IPS-NIHi11 (cell line): ENCODE results near the gene BHLHA9.
A peak's percentile ranks its signal among the peaks of the same experiment; 100 is the strongest.

Experiments used
- DNase-seq: peaks from one replicate; pipeline ENCODE4 v3.0.0; 2012; ENCODE audit warnings: mixed read lengths, low spot score

BHLHA9 gene

GRCh38 chr17:1256699-1257098 lies 13.5 kb upstream of the BHLHA9 start:
- no peak for DNase-seq

- DNase-seq: peak; percentile 29
Measured at GRCh38 chr17:1260086-1260769, 10.0 kb upstream of the BHLHA9 start.

- DNase-seq: no peak
Measured at GRCh38 chr17:1260770-1261161, 9.5 kb upstream of the BHLHA9 start.

- no peak for DNase-seq
Measured at GRCh38 chr17:1264196-1264595, 6.0 kb upstream of the BHLHA9 start.

GRCh38 chr17:1267471-1267943 lies 2.7 kb upstream of the BHLHA9 start:
- DNase-seq: no peak

GRCh38 chr17:1271030-1271423 lies 783 bp downstream of the BHLHA9 start:
- no peak for DNase-seq

- no peak for DNase-seq
Measured at GRCh38 chr17:1271441-1271840, 1.2 kb downstream of the BHLHA9 start.

GRCh38 chr17:1272701-1273100 lies 2.5 kb downstream of the BHLHA9 start:
- DNase-seq: no peak

GRCh38 chr17:1273492-1274244 lies 3.4 kb downstream of the BHLHA9 start:
- DNase-seq: no peak

GRCh38 chr17:1274245-1274608 lies 4.0 kb downstream of the BHLHA9 start:
- no peak for DNase-seq

GRCh38 chr17:1275205-1275961 lies 5.1 kb downstream of the BHLHA9 start:
- DNase-seq: no peak

- DNase-seq: peak; percentile 88
Measured at GRCh38 chr17:1275962-1276736, 5.9 kb downstream of the BHLHA9 start.

- no peak for DNase-seq
Measured at GRCh38 chr17:1280652-1281051, 10.4 kb downstream of the BHLHA9 start.

GRCh38 chr17:1286379-1287106 lies 16.3 kb downstream of the BHLHA9 start:
- DNase-seq: no peak

- no peak for DNase-seq
Measured at GRCh38 chr17:1289695-1290094, 19.5 kb downstream of the BHLHA9 start.

- DNase-seq: no peak
Measured at GRCh38 chr17:1290676-1291075, 20.4 kb downstream of the BHLHA9 start.

GRCh38 chr17:1294157-1294717 lies 24.0 kb downstream of the BHLHA9 start:
- DNase-seq: no peak

GRCh38 chr17:1298606-1299005 lies 28.4 kb downstream of the BHLHA9 start:
- peak; percentile 86 for DNase-seq

- no peak for DNase-seq
Measured at GRCh38 chr17:1299552-1300370, 29.5 kb downstream of the BHLHA9 start.

GRCh38 chr17:1300371-1300905 lies 30.2 kb downstream of the BHLHA9 start:
- DNase-seq: no peak
